Activated CD4-positive, CD25-positive, alpha-beta regulatory T cell treated with anti-CD3 and anti-CD28 coated beads, Interleukin-2, amount 50 U/mL, for 72 hours (primary cell): ENCODE data around the gene ELF3.
"Not testable (repeated sequence)": the region's sequence is repeated elsewhere in the genome, so short reads cannot be mapped to it uniquely, and the experiment has no call there.

Experiments used
- DNase-seq: peaks from one replicate; pipeline ENCODE4 v3.0.0; 2021

Gene ELF3

DNA sequence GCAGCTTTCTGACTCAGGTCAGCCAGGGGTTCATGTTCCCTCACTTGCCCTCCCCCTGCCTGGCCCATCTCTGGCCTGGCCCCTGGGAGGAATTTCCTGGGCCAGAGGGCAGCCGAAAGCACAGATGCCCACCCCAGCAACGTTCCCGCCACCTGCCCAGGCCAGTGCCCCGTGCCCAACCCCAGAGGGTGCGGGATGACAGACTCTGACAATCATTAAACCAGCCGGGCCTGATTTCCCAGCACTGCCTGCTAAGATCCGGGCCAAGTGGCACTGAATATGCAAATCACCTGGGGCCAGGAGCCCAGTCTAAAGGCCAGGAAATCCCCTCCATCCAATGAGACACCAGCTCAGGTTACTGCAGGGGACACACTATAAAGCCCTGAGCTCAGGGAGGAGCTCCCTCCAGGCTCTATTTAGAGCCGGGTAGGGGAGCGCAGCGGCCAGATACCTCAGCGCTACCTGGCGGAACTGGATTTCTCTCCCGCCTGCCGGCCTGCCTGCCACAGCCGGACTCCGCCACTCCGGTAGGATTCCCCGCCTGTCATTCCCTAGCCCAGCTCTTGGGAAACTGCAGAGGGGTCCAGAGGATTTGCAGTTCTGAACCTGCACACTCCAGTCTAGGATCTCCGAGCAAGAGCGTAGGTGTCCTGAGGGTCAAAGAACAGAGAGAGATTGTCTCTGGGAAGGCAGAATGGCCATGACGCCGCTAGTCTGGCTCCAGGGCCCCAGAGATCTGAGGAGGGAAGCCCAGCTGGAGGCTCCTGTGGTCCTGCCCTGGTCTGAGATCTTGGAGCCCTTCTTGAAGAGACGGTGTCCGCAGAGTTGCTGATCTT lies at the start of gene ELF3:
Gene ELF3 (plus strand): TSS at position 408 of the 836 bp plus-strand sequence. CDS start 550 bp downstream, outside the sequence.
- no peak for DNase-seq

DNA sequence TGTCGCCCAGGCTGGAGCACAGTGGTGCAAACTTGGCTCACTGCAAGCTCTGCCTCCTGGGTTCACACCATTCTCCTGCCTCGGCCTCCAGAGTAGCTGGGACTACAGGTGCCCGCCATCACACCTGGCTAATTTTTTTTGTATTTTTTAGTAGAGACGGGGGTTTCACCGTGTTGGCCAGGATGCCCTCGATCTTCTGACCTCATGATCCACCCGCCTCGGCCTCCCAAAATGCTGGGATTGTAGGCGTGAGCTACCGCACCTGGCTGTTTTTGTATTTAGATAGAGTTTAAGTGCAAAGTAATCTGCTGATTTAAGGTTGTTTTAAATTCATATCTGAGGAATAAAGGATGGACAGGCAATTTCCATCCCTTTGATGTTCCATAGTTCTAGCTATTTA lies 48.0 kb upstream of the ELF3 start:
- DNase-seq = not testable (repeated sequence)

GRCh38 chr1:201964261-201964660 lies 46.1 kb upstream of the ELF3 start:
- DNase-seq = no peak

- no peak for DNase-seq
Measured at GRCh38 chr1:201966171-201966570, 44.2 kb upstream of the ELF3 start.

DNA sequence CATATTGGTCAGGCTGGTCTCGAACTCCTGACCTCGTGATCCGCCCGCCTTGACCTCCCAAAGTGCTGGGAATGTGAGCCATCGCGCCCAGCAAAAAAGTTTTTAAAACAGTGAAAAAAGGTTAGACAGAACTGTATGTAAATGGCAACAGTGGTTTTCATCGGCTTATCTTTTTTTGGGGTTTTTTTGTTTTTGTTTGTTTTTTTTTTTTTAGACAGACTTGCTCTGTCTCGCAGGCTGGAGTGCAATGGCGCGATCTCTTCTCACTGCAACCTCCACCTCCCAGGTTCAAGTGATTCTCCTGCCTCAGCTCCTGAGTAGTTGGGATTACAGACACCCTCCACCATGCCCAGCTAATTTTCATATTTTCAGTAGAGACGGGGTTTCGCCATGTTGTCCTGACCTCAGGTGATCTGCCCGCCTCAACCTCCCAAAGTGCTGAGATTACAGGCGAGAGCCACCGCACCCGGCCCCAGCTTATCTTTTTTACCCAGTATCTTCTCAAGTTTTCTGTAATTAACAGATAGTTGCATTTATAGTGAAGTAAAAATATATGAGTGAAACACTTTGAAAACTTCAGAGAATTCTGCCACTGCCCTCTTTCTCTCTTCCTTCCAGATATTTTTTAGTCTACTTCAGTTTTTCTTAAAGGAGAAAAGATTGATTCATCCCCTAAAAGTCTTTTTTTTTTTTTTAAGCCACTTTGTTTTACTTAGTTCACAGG lies 42.0 kb upstream of the ELF3 start:
- DNase-seq = no peak

GRCh38 chr1:201970334-201971159 lies 39.8 kb upstream of the ELF3 start:
- no peak for DNase-seq

DNA sequence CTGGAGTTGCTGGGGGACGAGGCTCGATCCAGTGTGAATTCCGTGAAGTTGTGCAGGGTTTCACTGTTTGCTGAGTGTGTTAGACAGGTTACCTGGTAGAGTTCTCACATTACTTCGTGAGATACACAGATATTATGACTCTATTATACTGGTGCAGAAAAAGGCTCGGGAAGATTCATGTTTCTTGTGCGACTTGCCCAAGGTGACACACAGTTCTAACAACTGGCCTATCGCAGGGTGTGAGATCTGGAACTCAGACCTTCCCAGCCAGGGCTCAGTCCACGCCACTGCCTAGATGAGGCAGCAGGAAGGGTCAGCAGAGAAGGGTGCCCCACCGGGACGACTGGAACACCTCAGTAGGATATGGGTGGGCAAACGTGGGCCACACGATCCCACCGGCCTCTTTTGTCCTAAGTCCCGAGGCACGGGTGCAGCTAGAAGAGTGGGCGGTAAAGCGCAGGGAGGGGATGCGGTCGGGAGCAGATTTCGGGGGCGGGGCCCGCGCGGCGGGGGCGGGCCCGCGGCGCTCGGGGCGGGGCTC lies 28.2 kb upstream of the ELF3 start:
- no peak for DNase-seq

- DNase-seq = peak; percentile 69
Measured at GRCh38 chr1:201982623-201983379, 27.6 kb upstream of the ELF3 start, which contains the start of gene RNPEP. Gene RNPEP (plus strand): TSS chr1:201982648. CDS start chr1:201982667, 19 bp downstream.

DNA sequence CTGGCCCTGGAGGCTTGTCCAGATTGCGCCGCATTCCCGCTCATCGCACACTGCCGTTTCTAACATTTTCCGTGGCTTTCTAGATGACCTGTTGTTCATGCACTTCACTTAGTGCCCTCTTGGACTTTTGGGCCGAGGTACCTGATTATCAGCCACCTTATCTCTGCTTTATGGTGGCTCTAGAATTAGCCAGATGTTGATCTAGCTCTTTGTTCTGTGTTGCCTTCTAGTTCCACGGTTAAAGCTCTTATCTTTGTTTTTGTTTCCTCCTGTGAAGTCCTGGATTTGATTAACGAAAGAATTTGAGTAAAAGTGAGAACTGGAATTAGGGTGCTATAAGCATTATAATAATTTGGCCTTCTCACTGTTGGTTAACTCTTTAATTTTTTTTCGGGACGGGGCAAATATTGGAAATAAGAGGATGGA lies 27.0 kb upstream of the ELF3 start:
- no peak for DNase-seq

DNA sequence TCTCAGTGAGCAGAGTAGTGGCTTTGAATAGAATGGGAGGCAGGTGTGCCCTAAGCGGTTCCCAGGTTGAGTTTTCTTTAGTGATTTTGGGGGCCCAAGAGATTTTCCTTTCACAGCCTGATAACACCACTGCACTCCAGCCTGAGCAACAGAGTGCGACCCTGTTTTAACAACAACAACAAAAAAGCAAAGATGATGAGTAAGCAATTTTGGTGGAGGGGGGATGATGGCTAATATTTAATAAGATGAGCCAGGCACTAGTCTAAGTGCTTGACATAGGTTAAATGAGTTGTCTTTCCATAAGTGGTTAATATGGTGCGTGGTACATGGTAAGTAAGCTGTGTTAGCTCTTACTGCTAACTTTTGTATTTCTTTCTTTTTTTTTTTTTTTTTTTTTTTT lies 25.9 kb upstream of the ELF3 start:
- no peak for DNase-seq

GRCh38 chr1:201985355-201985754 lies 25.0 kb upstream of the ELF3 start:
- DNase-seq = no peak

GRCh38 chr1:201988601-201989000 lies 21.8 kb upstream of the ELF3 start:
- DNase-seq = no peak

DNA sequence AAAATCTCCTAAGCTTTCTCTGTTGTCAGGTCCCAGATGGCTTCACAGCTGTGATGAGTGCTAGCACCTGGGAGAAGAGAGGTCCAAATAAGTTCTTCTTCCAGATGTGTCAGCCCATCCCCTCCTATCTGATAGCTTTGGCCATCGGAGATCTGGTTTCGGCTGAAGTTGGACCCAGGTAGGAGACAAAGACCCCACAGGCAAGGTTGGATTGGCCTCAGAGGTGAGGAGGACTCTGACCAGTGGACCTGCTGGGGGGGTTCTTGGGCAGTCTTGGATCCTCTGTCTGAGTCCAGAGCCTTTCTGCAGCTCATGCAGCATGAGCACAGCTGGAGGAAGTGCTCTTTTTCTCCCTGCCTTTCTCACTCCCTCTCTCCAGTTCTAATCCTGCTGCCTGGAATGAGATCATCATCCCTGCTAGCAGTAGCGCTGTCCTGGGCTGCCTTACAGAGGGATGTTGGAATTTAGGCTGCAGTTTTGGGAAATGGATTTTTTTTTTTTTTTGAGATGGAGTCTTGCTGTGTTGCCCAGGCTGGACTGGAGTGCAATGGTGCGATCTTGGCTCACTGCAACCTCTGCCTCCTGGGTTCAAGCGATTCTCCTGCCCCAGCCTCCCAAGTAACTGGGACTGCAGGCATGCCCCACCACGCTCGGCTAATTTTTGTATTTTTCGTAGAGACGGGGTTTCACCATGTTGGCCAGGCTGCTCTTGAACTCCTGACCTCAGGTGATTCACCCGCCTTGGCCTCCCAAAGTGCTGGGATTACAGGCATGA lies 20.8 kb upstream of the ELF3 start:
- DNase-seq = no peak

GRCh38 chr1:201990427-201990826 lies 20.0 kb upstream of the ELF3 start:
- no peak for DNase-seq

DNA sequence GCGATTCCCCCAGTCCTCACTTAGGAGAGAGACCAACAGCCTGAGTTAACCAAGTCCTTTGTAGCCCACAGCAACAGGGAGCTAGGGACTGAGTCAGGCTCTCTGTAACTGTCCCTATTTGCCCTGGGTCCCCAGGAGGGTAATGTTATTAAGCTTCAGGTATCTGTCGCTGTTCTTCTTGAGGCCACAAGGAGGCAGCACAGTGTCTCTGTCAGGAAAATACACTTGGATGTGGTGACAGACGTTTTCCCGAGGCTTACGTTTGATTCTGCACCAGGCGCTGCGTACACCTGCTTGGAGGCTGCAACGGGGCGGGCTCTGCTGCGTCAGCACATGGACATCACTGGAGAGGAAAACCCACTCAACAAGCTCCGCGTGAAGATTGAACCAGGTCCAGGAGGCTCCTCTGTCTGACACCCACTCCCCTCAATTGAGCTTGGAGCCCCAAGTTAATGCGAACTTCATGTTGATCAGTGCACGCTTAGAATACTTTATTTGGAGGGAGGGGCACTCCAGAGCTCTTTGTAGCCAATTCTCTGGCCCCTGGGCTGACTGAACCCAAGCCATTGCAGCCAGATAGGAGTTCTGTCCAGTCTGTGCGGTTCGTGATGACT lies 10.7 kb upstream of the ELF3 start:
- no peak for DNase-seq

DNA sequence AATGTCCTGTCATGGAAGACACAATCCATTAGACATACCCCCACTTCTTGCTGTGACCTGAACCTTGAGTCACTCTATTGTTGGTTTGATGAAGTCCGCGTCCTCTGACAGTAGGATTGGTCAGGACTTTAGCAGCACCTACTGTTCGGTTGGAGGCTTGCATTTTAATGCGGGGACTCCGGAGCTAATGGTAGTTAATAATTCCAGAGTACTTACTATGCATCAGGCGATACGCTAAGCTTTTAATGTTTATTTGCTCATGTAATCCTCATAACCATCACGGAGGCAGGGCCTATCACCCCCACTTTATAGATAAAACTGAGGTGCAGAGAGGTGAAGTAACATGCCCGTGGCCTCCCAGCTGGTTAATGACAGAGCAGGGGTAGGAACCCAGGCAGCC lies 7.9 kb upstream of the ELF3 start:
- no peak for DNase-seq

GRCh38 chr1:202004711-202005110 lies 5.7 kb upstream of the ELF3 start:
- no peak for DNase-seq

GRCh38 chr1:202005958-202006357 lies 4.4 kb upstream of the ELF3 start:
- no peak for DNase-seq

DNA sequence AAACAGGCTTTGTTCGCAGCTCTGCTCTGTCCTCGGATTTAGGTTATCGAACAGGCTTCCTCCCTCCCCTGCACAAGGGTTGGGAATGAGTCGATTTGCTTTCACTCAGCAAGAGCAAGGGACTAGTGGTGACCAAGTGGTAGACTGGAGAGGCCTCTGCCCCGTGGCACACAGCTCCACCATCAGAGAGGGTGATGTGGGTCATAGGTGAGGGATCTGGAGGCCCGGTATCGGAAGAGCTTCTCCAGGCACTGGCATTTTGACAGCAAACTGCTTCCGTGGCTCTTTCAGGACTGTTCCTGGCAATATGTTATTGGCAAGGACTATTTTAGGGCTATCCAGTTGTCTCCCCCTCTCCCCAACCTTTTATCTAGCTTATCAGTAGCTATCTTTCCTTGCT lies 3.1 kb upstream of the ELF3 start:
- DNase-seq = no peak

DNA sequence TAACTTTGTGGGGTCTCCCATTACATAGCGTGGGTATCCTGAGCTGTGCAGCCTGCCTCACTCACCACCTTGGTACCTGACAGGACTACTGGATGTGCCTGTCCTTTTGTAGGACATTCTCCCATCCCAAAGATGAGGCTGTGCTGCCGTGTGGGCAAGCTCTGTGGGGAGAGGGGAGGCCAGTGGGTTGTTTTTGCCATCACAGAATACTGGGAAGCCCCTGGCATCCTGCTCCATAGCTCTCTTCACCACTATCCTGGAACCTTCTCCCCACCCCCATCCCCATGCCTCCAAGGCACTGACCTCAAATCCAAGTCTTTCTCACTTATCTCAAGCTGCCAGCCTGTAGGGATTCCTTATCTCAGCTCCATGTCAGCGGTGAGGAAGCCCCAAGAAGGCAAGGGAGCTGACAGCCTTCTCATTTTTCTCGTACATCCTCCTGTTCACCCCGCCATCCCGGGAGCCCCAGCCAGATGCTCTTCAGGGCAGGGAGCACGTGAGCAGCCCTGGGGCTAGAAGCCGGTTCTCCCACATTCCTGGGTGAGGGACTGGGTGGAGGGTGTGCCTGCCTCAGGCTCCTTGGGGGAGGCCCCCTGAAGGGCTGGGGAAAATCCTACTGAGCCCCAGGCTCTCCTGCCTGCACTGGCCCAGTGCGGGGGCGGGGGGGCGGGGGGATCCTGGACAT lies 2.4 kb upstream of the ELF3 start:
- no peak for DNase-seq
